Esophagus mucosa (tissue), 1 donor: ENCODE measurements around the gene GPSM1. TPM values are rescaled to one million over a fixed set of nuclear protein-coding genes. Genes with fewer than 3 reads are reported as not detected.

ENCODE experiments used
- ATAC-seq: fragments of 200-7000 bp; cut with Tn5 transposase; one replicate; pipeline ENCODE4 v1.9.1; 2020
- total RNA-seq: library from RNA; stranded (reverse); gene quantifications from one replicate; pipeline ENCODE4 v1.2.4, GENCODE V29; 2023
- donor health status: DM: yes; HTN: yes; CAD: no.

The GPSM1 gene
- total RNA-seq, 1 donor from 2014 or later: 1.2 TPM

DNA sequence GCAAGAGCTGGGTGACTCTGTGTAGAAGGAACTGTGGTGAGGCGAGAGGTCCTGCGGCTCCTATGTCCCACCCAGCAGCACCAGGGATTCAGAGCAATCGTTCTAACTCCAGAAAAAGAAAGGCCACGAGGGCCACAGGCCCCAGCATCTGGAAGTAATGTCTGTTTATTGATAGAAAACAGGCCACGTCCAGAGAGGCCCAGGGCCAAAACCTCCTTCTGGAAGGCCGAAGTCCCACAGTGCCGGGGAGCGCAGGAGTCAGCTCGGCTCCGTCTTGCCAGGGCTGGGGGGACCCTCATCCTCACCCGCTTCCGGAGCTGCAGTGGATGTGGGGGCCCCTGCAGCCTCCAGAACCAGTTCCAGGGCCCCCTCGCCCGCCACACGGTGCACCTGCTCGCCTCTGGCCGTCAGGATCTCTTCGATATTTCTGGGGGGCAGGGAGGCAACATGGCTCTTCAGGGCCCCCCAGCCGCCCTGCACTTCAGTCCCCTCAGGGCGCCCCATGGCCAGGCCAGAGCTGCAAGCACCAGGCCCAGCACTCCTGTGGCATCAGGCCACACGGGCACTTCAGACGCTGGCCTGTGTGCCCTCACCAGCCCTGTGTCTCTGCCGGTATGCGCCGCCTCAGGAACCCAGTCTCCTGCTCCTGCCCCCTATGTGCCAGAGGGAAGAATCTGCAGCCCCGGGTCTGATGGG lies 34.6 kb downstream of the GPSM1 start:
- ATAC-seq: no peak

DNA sequence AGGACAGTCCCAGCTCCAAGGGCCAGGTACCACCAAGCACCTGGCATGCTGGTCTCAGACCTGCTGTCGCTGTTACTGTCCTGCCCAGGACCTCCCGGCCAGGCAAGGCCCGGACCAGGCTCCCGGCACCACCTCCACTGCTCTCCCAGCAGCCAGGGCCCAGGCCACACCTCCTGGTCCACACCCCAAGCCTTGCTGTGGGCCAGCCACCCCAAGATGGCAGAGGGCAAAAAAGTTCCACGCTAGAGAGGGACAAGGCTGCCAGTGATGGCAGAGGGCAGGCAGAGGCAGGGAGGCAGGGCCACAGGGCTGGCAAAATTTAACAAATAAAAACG lies 35.1 kb downstream of the GPSM1 start:
- ATAC-seq: no peak

DNA sequence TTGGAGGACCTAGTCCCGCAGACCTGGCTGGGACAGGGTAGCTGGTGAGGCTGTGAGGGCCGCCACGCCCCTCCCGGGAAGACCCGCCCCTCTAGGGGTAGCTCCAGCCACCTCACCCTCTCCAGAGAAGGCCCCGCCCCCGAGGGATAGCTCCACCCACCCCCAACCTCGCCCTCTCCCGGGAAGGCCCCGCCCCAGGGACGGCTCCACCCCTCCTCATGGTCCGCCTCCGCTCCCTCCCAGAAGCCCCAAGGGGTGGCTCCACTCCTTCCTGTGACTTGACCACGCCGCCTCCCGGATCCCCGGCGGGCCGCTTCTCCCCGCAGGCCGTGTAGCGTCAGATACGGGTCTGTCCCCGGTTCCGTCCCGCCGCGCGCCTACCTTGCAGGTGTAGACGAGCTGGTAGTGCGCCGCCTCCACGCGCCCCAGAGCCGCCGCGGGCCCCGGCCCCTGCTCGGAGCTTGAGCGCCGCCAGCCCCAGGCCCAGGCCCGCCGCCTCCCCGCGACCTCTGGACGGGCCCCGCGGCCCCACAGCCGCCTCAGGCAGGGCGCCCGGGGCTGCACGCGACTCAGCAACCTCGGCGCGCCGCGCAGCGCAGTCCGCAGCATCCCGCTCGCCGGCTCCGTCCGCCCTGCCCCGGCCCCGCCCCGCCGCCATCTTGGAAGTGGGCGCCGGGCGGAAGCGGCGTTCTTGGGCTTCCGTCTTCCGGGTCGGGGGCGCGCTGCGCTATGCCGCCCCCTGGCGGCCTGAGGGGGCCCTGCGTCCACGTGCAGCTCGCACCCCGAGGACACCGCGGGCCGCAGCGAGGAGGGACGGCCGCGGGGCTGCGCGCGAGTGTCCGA lies 36.0 kb downstream of the GPSM1 start, which contains the start of gene DNLZ:
DNLZ (minus strand) TSS at position 639 of the 843 bp plus-strand sequence; CDS start at position 609, 30 bp downstream.
- peak; percentile 95 for ATAC-seq

DNA sequence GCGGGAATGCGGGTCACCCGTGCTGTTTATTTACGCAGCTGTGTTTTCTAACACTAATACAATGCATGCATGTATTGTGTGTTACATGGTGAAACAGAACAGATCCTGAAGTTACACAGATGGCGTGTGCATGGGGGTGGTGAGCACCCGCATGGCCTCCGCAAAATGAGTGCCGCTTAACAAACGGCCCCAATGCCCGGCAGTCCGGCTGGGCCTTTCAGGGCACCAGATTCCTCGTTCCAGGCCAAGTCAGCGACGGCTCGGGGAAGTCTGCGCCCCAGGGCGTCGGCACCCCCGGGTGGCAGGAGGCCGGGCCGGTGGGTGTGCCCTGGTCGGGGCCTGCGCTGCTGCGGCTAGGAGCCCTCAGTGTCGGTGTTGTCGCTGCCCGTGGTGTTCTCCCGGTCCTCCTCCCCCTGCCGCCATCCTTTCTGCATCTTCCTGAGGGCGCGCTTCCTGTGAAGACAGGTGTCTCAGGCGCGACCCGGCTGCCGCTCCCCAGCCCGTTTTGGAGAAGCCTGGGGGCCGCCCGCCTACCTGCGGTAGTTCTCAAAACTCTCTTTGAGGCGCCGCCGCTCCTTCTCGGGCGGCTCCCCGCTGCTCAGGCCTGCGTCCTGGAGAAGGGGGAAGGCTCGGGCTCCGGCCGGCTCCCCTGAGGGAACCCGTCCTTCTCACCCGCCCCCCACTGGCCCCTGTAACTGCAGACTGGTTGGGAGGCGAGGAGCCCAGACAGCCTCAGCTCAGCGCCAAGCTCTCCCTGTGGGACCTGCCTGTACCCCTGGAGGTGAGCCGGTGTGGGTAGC lies 36.8 kb downstream of the GPSM1 start:
- ATAC-seq: no peak

GRCh38 chr9:136364942-136365774 lies 37.8 kb downstream of the GPSM1 start:
- ATAC-seq: no peak

- no peak for ATAC-seq
Observed at GRCh38 chr9:136365775-136366222, 38.5 kb downstream of the GPSM1 start.

DNA sequence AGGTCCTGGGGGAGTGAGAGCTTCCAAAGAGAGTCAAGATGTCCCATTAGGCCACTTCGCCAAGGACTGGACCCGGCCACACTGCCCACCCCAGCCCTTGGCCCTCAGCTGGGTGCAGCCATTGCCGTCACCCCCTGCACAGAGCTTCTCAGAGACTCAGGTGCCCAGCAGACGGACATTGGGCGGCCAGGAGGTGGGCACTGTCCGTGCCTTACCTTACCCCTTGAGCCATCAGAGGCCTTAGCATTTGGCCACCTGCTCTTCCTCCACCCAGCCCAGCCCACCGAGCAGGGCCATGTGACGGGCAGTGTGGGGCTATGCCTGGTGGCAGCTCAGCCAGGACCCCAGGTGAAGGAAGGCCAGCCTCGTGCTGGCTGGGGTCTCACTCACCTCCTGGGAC lies 39.5 kb downstream of the GPSM1 start:
- ATAC-seq: no peak

- no peak for ATAC-seq
Observed at GRCh38 chr9:136367296-136368145, 40.2 kb downstream of the GPSM1 start.

DNA sequence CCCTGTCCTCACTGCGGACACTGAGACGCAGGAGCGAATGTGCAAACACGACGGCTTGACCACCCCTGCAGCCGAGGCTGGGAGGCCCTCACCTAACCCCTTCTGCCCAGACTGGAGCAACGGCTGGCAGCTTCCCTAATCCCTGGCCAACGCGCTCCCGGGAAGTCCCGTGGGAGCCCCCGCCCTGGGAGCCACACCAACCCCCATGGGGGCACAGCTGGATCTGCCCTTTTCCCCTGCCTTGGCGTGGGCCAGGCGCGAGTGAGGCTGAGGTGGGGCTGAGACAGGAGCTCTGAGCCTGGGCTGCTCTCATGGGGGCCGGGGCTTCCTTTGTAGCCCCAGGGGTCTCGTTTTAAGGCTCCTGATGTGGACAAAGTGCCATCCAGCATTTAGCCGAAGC lies 40.9 kb downstream of the GPSM1 start:
- no peak for ATAC-seq

GRCh38 chr9:136370037-136370436 lies 42.7 kb downstream of the GPSM1 start:
- ATAC-seq: no peak

DNA sequence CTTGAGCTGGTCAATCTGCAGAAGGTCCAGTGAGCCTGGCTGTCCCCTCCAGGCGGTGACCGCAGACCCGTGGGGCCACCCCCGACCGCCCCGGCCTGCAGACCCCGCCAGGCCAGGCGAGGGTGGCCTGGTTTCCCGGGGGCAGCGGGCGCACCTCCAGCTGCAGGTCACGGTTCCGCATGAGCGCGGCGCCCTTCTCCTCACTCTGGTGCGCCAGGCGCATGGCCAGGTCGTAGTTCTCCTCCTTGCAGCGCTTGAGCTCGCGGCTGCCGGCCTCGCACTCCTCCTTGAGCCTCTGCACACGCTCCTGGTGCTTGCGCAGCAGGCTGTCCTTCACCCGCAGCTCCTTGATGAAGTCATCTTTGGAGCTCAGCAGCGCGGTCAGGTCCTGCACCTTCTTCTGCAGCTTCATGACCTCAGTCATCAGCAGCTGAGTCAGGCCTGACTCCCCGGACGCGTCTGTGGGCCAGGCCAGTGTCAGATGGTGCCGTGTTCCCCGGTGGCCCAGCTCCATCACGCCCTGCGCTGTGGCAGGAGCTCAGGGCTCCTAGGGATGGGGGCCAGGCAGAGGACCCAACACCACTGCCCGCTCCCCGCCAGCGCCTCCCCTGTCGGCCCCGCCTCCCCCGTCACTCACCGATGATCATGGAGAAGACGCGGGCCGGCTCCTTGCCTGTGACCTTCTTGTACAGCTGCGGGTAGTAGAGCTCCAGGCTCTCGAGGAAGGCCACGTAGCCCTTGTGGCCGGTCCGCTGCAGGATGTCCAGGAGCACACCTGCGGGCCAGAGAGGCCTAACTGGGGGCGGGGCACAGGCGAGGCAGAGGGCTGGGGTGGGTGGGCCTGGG lies 43.6 kb downstream of the GPSM1 start:
- ATAC-seq: no peak

DNA sequence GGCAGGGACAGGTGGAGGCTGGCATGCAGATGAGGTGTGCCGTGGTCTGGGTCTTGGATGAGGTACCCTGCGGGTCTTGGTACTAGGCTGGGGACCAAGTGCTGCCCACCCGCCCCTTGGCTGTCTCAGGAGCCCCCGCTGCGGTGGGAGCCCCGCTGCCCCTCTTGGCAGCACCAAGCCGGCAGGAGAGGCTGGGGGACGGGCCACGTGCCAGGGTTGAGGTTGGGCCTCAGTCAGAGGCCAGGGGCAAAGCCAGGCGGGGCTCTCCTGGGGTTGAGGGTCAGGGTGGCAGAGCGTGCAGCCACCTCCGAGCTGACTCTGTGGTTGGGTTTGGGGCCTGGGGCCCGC lies 44.2 kb downstream of the GPSM1 start:
- ATAC-seq: no peak

GRCh38 chr9:136372006-136372405 lies 44.7 kb downstream of the GPSM1 start:
- no peak for ATAC-seq

- ATAC-seq: peak; percentile 68
Observed at GRCh38 chr9:136372561-136373299, 45.4 kb downstream of the GPSM1 start.

- ATAC-seq: peak; percentile 16
Observed at GRCh38 chr9:136373300-136374182, 46.2 kb downstream of the GPSM1 start, which contains the start of gene CARD9. CARD9 (minus strand) TSS chr9:136373669; CDS start chr9:136372078, 1,591 bp downstream.

DNA sequence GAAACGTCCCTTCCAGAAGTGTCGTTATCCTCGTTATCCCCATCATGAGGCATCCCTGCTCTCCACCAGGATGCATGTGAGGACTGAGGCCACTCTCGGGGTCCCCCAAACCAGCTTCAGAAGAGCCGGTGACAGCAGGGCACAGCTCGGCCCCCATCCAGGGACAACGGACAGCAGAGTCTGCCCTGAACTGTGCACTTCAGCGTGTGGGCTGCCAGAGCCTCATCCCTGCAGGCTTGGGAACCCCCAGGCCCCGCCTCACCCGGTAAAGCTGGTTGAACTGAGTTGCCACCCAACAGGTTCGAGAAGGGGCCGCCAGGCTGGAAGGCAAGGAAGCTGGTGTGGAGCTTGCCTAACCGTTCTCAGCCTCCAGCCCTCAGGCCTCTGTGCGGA lies 46.8 kb downstream of the GPSM1 start:
- ATAC-seq: peak; percentile 2

DNA sequence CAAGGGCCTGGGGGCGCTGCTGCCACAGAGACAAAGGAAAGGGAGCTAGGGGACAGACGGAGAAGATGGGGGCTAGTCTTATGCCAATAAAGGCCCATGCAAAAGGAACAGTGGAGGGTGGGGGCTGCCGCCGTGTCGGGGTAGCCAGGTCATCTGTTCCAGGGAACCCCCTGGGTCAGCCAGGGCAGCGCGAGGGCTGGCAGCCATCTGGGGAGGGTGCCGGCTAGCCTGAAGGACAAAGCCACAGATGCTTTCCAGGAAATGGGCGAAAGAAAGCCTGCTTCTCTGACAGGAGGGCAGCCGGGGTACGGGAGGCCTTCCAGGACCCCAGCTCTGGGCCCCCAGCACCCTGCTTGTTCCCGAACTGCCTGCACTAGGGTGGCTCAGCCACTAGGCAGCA lies 47.8 kb downstream of the GPSM1 start:
- ATAC-seq: no peak

- ATAC-seq: no peak
Observed at GRCh38 chr9:136376457-136376856, 49.1 kb downstream of the GPSM1 start.
